Testis (tissue), 2 donors: ENCODE measurements around the gene GADD45GIP1.

ENCODE experiments used
- POLR2A ChIP-seq: fragments of 450-650 bp; IDR thresholded peaks from one replicate; pipeline ENCODE4 v1.6.1; 2017; ENCODE audit warnings: antibody characterized with exemption, mild to moderate bottlenecking, moderate library complexity
- TF ChIP-seq, protein P1 (sequence below), 3 experiments: fragments of 450-650 bp in 2 of 3; fragments of 200-600 bp in 1 of 3; sonication (generic) in 1 of 3; IDR thresholded peaks; one replicate each; pipeline ENCODE4 v1.5.1; 2016 to 2019; ENCODE audit warnings: antibody characterized with exemption in 3 of 3, mild to moderate bottlenecking in 2 of 3, moderate library complexity in 1 of 3

DNA sequence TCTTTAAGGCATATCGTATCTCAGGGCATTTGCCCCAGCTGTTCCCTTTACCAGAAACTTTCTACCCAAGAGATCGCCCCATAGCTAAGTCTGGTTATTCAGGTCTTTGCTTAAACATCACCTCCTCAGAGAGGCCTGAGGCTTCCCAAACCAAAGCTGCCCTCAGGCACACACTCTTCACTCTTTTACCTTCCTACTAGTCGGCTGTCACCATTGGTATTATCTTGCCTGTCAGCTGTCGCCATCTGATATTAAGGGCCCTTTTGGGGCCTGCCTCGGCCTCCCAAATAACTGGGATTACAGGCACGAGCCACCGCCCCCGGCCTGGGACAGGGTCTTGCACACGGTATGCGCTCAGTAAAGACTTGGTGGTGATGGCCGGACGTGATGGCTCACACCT is 1.0 kb downstream of the GADD45GIP1 start:
- TF ChIP-seq, protein P1, sequence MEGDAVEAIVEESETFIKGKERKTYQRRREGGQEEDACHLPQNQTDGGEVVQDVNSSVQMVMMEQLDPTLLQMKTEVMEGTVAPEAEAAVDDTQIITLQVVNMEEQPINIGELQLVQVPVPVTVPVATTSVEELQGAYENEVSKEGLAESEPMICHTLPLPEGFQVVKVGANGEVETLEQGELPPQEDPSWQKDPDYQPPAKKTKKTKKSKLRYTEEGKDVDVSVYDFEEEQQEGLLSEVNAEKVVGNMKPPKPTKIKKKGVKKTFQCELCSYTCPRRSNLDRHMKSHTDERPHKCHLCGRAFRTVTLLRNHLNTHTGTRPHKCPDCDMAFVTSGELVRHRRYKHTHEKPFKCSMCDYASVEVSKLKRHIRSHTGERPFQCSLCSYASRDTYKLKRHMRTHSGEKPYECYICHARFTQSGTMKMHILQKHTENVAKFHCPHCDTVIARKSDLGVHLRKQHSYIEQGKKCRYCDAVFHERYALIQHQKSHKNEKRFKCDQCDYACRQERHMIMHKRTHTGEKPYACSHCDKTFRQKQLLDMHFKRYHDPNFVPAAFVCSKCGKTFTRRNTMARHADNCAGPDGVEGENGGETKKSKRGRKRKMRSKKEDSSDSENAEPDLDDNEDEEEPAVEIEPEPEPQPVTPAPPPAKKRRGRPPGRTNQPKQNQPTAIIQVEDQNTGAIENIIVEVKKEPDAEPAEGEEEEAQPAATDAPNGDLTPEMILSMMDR (IDR thresholded peaks at IDR 0.05) = no peak
- no peak for TF ChIP-seq POLR2A
